ENCODE data around the gene COL6A5. TPM values are rescaled to one million over a fixed set of nuclear protein-coding genes. Genes with fewer than 3 reads are reported as not detected.
"Not testable (repeated sequence)": the region's sequence is repeated elsewhere in the genome, so short reads cannot be mapped to it uniquely, and the experiment has no call there.

Gene COL6A5
- total and polyA plus RNA-seq, 2 donors (not counting 1 experiment from before 2014, with no cell fraction given): 0.06 to 0.66 TPM

- Histone ChIP-seq H3K4me2 (ENCODE audit: extremely low read depth, insufficient read depth, low read length) (no peak overlapping the region), H3K36me3 (ENCODE audit: control insufficient read depth, insufficient read depth, low read length) (no peaks in the 10 kb centered on the region)
Observed at GRCh38 chr3:130429713-130430023, 84.2 kb downstream of the COL6A5 start.

DNA sequence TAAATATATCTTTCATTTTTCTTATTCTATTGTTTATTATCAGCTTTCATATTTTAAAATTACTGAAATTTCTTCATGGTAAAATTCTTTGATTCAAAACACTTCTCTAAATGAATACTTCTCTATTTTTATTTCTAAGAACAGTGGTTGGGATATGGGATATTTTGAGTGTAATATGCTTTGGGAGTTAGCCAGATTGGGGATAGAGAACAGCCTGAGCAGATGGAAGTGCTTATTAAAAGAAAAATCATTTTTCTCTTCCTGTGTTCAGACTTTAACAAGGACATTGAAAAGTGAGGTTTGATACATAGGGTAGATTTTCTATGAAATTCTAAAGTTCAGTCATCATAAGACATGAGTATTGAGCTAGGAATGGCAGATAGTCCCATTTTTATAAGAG lies 84.8 kb downstream of the COL6A5 start:
- no peaks in the 10 kb centered on the region for H3K36me3 ChIP-seq (ENCODE audit: control insufficient read depth, insufficient read depth, low read length)
- no peaks in the 10 kb centered on the region for H4K20me1 ChIP-seq (ENCODE audit: control insufficient read depth, extremely low read depth, insufficient read depth, low read length)
- TF ChIP-seq, protein P1, sequence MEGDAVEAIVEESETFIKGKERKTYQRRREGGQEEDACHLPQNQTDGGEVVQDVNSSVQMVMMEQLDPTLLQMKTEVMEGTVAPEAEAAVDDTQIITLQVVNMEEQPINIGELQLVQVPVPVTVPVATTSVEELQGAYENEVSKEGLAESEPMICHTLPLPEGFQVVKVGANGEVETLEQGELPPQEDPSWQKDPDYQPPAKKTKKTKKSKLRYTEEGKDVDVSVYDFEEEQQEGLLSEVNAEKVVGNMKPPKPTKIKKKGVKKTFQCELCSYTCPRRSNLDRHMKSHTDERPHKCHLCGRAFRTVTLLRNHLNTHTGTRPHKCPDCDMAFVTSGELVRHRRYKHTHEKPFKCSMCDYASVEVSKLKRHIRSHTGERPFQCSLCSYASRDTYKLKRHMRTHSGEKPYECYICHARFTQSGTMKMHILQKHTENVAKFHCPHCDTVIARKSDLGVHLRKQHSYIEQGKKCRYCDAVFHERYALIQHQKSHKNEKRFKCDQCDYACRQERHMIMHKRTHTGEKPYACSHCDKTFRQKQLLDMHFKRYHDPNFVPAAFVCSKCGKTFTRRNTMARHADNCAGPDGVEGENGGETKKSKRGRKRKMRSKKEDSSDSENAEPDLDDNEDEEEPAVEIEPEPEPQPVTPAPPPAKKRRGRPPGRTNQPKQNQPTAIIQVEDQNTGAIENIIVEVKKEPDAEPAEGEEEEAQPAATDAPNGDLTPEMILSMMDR (conservative IDR thresholded peaks at IDR 0.05 in 1 of 2, IDR thresholded peaks at IDR 0.05 in 1 of 2; ENCODE audit: low read depth in 1 of 2, low read length in 2 of 2): no peak
- TF ChIP-seq EZH2 (IDR thresholded peaks at IDR 0.05; ENCODE audit: low read length, missing control alignments): no peak
- no peak for DNase-seq (ENCODE audit: low read depth in 2 of 2)
- no peaks in the 10 kb centered on the region for H3K79me2 ChIP-seq (ENCODE audit: control insufficient read depth, insufficient read depth, low read length)
- H2AFZ ChIP-seq (ENCODE audit: low read length): no peak overlapping the region
- H3K9ac ChIP-seq (ENCODE audit: insufficient read depth, low read length): no peak overlapping the region
- H3K27ac ChIP-seq (ENCODE audit: insufficient read depth, low read length): no peak overlapping the region
- no peaks in the 10 kb centered on the region for H3K27me3 ChIP-seq (ENCODE audit: control insufficient read depth, insufficient read depth, low read length)
- H3K4me3 ChIP-seq (replicated peaks in 1 of 4; ENCODE audit: control extremely low read depth in 1 of 4, insufficient read depth in 1 of 4, low read depth in 3 of 4, low read length in 4 of 4): no peak overlapping the region
- H3K4me1 ChIP-seq (ENCODE audit: control insufficient read depth, extremely low read depth, insufficient read depth, low read length): no peaks in the 10 kb centered on the region
- H3K4me2 ChIP-seq (ENCODE audit: extremely low read depth, insufficient read depth, low read length): no peak overlapping the region
- H3K9me3 ChIP-seq (ENCODE audit: control insufficient read depth, insufficient read depth, low read depth, low read length): no peaks in the 10 kb centered on the region

More at GRCh38 chr3:130429713-130430023, 84.2 kb downstream of the COL6A5 start:
- H2AFZ ChIP-seq (ENCODE audit: low read length): no peak overlapping the region
- H3K27me3 ChIP-seq (ENCODE audit: control insufficient read depth, insufficient read depth, low read length): no peaks in the 10 kb centered on the region
- DNase-seq (ENCODE audit: low read depth in 2 of 2): no peak
- H3K79me2 ChIP-seq (ENCODE audit: control insufficient read depth, insufficient read depth, low read length): no peaks in the 10 kb centered on the region
- H4K20me1 ChIP-seq (ENCODE audit: control insufficient read depth, extremely low read depth, insufficient read depth, low read length): no peaks in the 10 kb centered on the region
- no peak for TF ChIP-seq EZH2 (IDR thresholded peaks at IDR 0.05; ENCODE audit: low read length, missing control alignments)
- TF ChIP-seq, protein P1 (conservative IDR thresholded peaks at IDR 0.05 in 1 of 2, IDR thresholded peaks at IDR 0.05 in 1 of 2; ENCODE audit: low read depth in 1 of 2, low read length in 2 of 2): no peak
- no peak overlapping the region for H3K9ac ChIP-seq (ENCODE audit: insufficient read depth, low read length)
- H3K4me1 ChIP-seq (ENCODE audit: control insufficient read depth, extremely low read depth, insufficient read depth, low read length): no peaks in the 10 kb centered on the region
- no peak overlapping the region for H3K4me3 ChIP-seq (replicated peaks in 1 of 4; ENCODE audit: control extremely low read depth in 1 of 4, insufficient read depth in 1 of 4, low read depth in 3 of 4, low read length in 4 of 4)
- H3K9me3 ChIP-seq (ENCODE audit: control insufficient read depth, insufficient read depth, low read depth, low read length): no peaks in the 10 kb centered on the region
- no peak overlapping the region for H3K27ac ChIP-seq (ENCODE audit: insufficient read depth, low read length)

DNA sequence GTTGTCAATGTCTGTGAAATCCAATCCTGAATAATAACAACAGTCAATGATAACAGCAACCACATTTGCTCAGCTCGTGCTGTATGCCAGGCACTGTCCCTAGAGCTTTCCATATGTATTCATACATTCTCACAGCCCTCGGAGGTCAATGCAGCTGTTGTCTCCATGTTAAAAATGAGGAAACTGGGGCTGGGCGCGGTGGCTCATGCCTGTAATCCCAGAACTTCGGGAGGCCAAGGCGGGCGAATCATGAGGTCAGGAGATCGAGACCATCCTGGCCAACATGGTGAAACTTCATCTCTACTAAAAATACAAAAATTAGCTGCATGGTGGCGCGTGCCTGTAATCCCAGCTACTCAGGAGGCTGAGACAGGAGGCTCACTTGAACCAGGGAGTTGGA lies 86.6 kb downstream of the COL6A5 start:
- not testable (repeated sequence) for H3K79me2 ChIP-seq (ENCODE audit: control insufficient read depth, insufficient read depth, low read length)

More for the DNA sequence above, 86.6 kb downstream of the COL6A5 start:
- H3K4me3 ChIP-seq (replicated peaks in 1 of 4; ENCODE audit: control extremely low read depth in 1 of 4, insufficient read depth in 1 of 4, low read depth in 3 of 4, low read length in 4 of 4); H3K27me3 ChIP-seq (ENCODE audit: control insufficient read depth, insufficient read depth, low read length); H3K9ac ChIP-seq (ENCODE audit: insufficient read depth, low read length); H4K20me1 ChIP-seq (ENCODE audit: control insufficient read depth, extremely low read depth, insufficient read depth, low read length); H3K4me2 ChIP-seq (ENCODE audit: extremely low read depth, insufficient read depth, low read length); H3K36me3 ChIP-seq (ENCODE audit: control insufficient read depth, insufficient read depth, low read length); H2AFZ ChIP-seq (ENCODE audit: low read length); H3K4me1 ChIP-seq (ENCODE audit: control insufficient read depth, extremely low read depth, insufficient read depth, low read length); DNase-seq (ENCODE audit: low read depth in 2 of 2); H3K27ac ChIP-seq (ENCODE audit: insufficient read depth, low read length); H3K9me3 ChIP-seq (ENCODE audit: control insufficient read depth, insufficient read depth, low read depth, low read length): not testable (repeated sequence)
